Hepatocyte (in vitro differentiated cells): ENCODE measurements around the gene DYNC2LI1. TPM values are rescaled to one million over a fixed set of nuclear protein-coding genes. Genes with fewer than 3 reads are reported as not detected.

ENCODE experiments used
- DNase-seq: peaks from one replicate; pipeline ENCODE4 v3.0.0-alpha.2; 2016; ENCODE audit warnings: low spot score
- H2AFZ ChIP-seq: fragments of 200-600 bp; sonication (generic); 2 replicates; pipeline ENCODE4 v1.6.0; 2016; ENCODE audit warnings: antibody characterized with exemption, mild to moderate bottlenecking
- H3K27ac ChIP-seq: fragments of 200-600 bp; sonication (generic); 2 replicates; pipeline ENCODE4 v1.5.1; 2016; ENCODE audit warnings: mild to moderate bottlenecking
- H3K27me3 ChIP-seq: fragments of 200-600 bp; sonication (generic); 2 replicates; pipeline ENCODE4 v1.6.1; 2016
- H3K36me3 ChIP-seq: fragments of 200-600 bp; sonication (generic); replicated peaks from 2 replicates; pipeline ENCODE4 v1.5.1; 2016; ENCODE audit warnings: low read depth; ENCODE audit not compliant: insufficient read depth
- H3K4me1 ChIP-seq: fragments of 200-600 bp; sonication (generic); 2 replicates; pipeline ENCODE4 v1.5.1; 2016; ENCODE audit warnings: mild to moderate bottlenecking, moderate library complexity; ENCODE audit not compliant: insufficient read depth
- H3K4me2 ChIP-seq: fragments of 200-600 bp; sonication (generic); 2 replicates; pipeline ENCODE4 v1.6.0; 2016
- H3K4me3 ChIP-seq: fragments of 200-600 bp; sonication (generic); 2 replicates; pipeline ENCODE4 v1.5.1; 2016; ENCODE audit warnings: mild to moderate bottlenecking
- H3K79me2 ChIP-seq: fragments of 200-600 bp; sonication (generic); 2 replicates; pipeline ENCODE4 v1.6.0; 2017; ENCODE audit warnings: mild to moderate bottlenecking
- H3K9me2 ChIP-seq: fragments of 200-600 bp; sonication (generic); replicated peaks from 2 replicates; pipeline ENCODE4 v1.6.0; 2017; ENCODE audit warnings: mild to moderate bottlenecking; ENCODE audit not compliant: insufficient read depth
- H3K9me3 ChIP-seq: fragments of 200-600 bp; sonication (generic); 2 replicates; pipeline ENCODE4 v1.5.1; 2016; ENCODE audit warnings: low read depth, mild to moderate bottlenecking
- H4K20me1 ChIP-seq: fragments of 200-600 bp; sonication (generic); 2 replicates; pipeline ENCODE4 v1.6.0; 2016; ENCODE audit warnings: mild to moderate bottlenecking; ENCODE audit not compliant: insufficient read depth, poor library complexity, severe bottlenecking
- EZH2 ChIP-seq: fragments of 200-600 bp; sonication (generic); IDR thresholded peaks from 2 replicates; pipeline ENCODE4 v1.6.1; 2016; ENCODE audit warnings: antibody characterized with exemption, mild to moderate bottlenecking, borderline replicate concordance
- EZH2phosphoT487 ChIP-seq: fragments of 200-600 bp; sonication (generic); IDR thresholded peaks from one replicate; pipeline ENCODE4 v1.6.1; 2018; ENCODE audit warnings: antibody characterized with exemption, mild to moderate bottlenecking, low read depth, moderate library complexity; ENCODE audit not compliant: unreplicated experiment, severe bottlenecking
- WGBS: methylation state at CpG from one replicate; pipeline ENCODE4 v1.1.6; 2016; ENCODE audit warnings: low lambda C conversion rate; ENCODE audit errors: missing lambda C conversion rate; 5-methylcytosine and 5-hydroxymethylcytosine counted together
- polyA plus RNA-seq: library from polyadenylated mRNA; unstranded; fragments of >200 nt; fragmentation: Nextera tagmentation; extraction: Ambion mirVana; gene quantifications from 2 replicates; pipeline ENCODE4 v1.2.1, GENCODE V29; 2016
- total RNA-seq: library from RNA; depleted of rRNA; stranded (reverse); fragments of >200 nt; gene quantifications from 2 replicates; pipeline ENCODE4 v1.2.3, GENCODE V29; 2014
- TF ChIP-seq, protein P1 (sequence below): fragments of 200-600 bp; sonication (generic); IDR thresholded peaks from 2 replicates; pipeline ENCODE4 v1.5.1; 2016; ENCODE audit warnings: antibody characterized with exemption, mild to moderate bottlenecking; ENCODE audit not compliant: poor library complexity

The DYNC2LI1 gene
- total and polyA plus RNA-seq, 2 experiments from 2014 or later = 22.7 to 40.4 TPM

DNA sequence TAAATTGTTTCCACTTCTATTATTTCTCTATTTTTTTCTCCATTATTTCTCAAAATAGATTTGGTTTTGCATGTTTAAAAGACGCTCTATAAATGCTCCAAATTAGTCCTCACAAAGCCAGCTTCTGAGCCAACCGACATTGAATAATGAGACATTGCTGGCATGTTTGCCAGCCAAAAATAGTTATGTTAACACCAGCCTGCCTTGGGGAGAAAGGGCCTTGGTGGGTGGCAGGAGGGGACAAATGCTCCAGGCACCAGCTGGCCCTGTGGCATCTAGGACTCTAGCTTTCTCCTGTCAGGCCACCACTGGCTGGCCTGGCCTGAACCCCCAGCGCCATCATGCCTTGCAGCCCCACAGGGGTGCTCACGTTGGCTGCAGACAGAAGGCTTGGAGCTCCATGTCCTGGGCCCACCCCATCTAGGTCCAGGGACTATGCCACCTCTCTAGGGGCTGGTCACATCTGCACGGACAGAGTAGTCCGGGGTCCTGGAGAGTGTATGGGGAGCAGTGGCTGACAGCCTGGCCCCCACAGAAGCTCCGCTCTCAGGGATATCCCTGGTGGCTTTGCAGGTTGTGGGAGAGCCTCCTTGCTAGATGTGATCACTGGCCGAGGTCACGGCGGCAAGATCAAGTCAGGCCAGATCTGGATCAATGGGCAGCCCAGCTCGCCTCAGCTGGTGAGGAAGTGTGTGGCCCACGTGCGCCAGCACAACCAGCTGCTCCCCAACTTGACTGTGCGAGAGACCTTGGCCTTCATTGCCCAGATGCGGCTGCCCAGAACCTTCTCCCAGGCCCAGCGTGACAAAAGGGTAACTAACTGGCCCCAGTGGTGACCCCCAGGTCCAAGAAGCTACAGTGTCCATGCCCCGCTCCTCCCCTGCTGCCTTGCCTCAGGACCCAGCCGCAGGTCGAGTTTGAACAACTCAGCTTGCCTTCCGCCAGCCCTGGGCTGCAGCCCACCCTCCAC is 77.5 kb downstream of the DYNC2LI1 start:
- H2AFZ ChIP-seq = no peak overlapping the region
- no peak for DNase-seq
- TF ChIP-seq EZH2 = no peak
- no peak for TF ChIP-seq EZH2phosphoT487
- TF ChIP-seq, protein P1, sequence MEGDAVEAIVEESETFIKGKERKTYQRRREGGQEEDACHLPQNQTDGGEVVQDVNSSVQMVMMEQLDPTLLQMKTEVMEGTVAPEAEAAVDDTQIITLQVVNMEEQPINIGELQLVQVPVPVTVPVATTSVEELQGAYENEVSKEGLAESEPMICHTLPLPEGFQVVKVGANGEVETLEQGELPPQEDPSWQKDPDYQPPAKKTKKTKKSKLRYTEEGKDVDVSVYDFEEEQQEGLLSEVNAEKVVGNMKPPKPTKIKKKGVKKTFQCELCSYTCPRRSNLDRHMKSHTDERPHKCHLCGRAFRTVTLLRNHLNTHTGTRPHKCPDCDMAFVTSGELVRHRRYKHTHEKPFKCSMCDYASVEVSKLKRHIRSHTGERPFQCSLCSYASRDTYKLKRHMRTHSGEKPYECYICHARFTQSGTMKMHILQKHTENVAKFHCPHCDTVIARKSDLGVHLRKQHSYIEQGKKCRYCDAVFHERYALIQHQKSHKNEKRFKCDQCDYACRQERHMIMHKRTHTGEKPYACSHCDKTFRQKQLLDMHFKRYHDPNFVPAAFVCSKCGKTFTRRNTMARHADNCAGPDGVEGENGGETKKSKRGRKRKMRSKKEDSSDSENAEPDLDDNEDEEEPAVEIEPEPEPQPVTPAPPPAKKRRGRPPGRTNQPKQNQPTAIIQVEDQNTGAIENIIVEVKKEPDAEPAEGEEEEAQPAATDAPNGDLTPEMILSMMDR = no peak
- H3K27me3 ChIP-seq = peaks cover 14% of the 10 kb centered on the region
- H3K36me3 ChIP-seq = no peaks in the 10 kb centered on the region
- WGBS = 96% methylated on average over 20 of the region's 20 CpGs
- no peaks in the 10 kb centered on the region for H3K9me3 ChIP-seq
- H3K4me1 ChIP-seq = no peaks in the 10 kb centered on the region
- H4K20me1 ChIP-seq = no peaks in the 10 kb centered on the region
- no peak overlapping the region for H3K27ac ChIP-seq
- no peaks in the 10 kb centered on the region for H3K9me2 ChIP-seq
- H3K79me2 ChIP-seq = no peaks in the 10 kb centered on the region
- no peak overlapping the region for H3K4me3 ChIP-seq
- H3K4me2 ChIP-seq = no peak overlapping the region

DNA sequence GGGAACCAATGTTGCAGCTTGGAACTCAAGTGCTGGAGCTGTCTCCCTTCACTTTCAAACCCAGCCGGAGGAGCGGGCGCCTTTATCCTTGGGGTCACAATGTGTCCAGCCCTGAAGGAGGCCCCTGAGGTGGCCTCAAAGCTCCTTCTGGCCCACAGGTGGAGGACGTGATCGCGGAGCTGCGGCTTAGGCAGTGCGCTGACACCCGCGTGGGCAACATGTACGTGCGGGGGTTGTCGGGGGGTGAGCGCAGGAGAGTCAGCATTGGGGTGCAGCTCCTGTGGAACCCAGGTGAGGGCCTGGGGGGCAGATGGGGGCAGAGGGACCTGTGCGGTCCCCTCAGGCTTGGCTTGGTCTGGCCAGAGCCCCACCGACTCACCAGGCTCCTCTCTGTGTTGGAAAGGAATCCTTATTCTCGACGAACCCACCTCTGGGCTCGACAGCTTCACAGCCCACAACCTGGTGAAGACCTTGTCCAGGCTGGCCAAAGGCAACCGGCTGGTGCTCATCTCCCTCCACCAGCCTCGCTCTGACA is 78.4 kb downstream of the DYNC2LI1 start:
- Histone ChIP-seq H3K9me2 (no peaks in the 10 kb centered on the region), H3K4me1 (no peaks in the 10 kb centered on the region), H3K36me3 (no peaks in the 10 kb centered on the region), H3K9me3 (no peaks in the 10 kb centered on the region), H4K20me1 (no peaks in the 10 kb centered on the region), H2AFZ (no peak overlapping the region), H3K4me2 (no peak overlapping the region), H3K27me3 (peaks cover 24% of the 10 kb centered on the region), H3K79me2 (no peaks in the 10 kb centered on the region), H3K27ac (no peak overlapping the region), H3K4me3 (no peak overlapping the region)
- no peak for DNase-seq
- TF ChIP-seq EZH2phosphoT487 (no peak), EZH2 (no peak)
- TF ChIP-seq, protein P1 = no peak
- 95% methylated on average over 17 of the region's 21 CpGs for WGBS

DNA sequence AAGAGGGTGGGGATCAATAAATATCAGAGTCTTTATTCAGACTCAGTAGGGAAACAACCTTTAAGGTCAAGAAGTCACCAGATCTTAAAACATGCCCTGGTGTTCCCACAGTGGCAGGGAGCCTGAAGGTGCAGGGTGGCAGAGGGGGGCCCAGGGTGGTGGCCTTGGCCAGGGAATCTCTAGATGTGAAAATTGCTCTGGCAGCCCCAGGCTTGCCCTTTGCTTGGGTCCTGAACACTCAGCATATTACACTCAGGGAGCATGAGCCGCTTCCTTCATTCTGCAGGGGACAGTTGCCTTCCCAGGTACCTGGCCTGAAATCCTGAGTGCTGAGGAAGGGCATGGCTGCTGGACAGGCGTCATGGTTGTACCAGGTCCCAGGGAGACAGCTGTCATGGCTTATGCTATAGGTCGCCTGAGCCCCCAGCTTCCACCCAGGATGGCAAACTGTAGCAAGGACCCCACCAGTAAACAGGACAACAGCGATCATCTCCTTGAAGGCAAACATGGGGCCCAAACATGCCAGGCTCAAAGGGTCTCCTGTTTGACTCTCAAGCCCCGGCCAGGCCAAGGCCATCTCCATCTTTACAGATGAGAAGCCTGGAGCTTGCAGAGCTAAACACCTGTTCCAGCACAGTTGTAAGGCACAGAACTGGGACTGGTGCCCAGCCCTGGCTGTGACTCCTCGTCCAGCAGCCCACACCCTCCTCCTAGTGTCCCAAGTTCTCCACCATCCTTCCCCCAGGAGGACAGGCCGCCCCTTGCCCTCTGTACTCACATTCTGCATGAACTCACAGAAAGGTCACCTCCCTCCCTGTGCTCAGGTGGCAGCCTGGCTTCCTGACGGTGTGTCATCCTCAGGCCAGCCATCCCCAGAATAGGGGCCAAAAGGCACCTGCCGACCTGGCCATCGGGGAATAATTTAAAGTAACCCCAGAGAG is 79.6 kb downstream of the DYNC2LI1 start:
- no peak overlapping the region for H3K4me3 ChIP-seq
- H3K27ac ChIP-seq = no peak overlapping the region
- H3K4me1 ChIP-seq = no peaks in the 10 kb centered on the region
- no peaks in the 10 kb centered on the region for H3K9me2 ChIP-seq
- 94% methylated on average over 10 of the region's 10 CpGs for WGBS
- H3K27me3 ChIP-seq = peaks cover 35% of the 10 kb centered on the region
- no peak overlapping the region for H3K4me2 ChIP-seq
- H3K36me3 ChIP-seq = no peaks in the 10 kb centered on the region
- no peaks in the 10 kb centered on the region for H3K9me3 ChIP-seq
- H2AFZ ChIP-seq = no peak overlapping the region
- no peak for DNase-seq
- no peaks in the 10 kb centered on the region for H4K20me1 ChIP-seq
- no peaks in the 10 kb centered on the region for H3K79me2 ChIP-seq
- TF ChIP-seq, protein P1 = no peak
- TF ChIP-seq EZH2phosphoT487 = no peak
- no peak for TF ChIP-seq EZH2
